ENCODE data around the gene COL18A1.
"Not testable (repeated sequence)": the region's sequence is repeated elsewhere in the genome, so short reads cannot be mapped to it uniquely, and the experiment has no call there.

The COL18A1 gene

DNA sequence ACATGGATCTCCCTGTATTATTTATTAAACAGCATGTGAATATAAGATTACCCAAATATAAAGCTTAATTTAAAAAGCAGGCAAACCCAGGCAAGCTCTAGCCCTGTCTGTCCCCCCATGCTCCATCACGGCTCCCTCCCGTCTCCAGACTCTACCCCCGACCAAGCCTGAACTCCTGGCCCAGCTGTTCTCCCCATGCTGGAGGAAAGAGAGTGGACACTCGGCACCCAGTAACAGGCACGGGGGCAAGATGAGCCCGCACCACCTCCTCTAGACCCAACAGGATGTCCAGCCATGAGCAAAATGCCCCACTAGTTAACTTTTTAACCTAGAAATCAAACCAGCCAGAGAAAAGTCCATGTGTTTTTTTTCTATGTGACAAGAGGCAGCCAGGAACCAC is 118.0 kb downstream of the COL18A1 start:
- DNase-seq = no peak

- no peak for DNase-seq
Observed at GRCh38 chr21:45523411-45524101, 118.6 kb downstream of the COL18A1 start.

DNA sequence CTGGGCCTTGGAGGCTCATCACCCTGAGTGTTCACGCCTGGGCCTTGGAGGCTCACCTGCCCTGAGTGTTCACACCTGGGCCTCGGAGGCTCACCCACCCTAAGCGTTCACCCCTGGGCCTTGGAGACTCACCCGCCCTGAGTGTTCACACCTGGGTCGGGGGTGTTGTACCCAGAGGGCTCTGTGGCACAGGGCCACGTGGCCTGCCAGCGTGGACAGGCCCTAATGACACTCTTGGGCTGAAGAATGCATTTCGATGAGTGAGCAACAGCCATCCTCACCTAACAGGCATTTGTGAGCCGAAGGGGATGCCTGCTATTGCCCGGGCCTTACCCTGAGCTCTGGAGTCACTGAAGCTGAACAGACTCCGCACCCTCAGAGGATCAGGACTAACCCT is 119.8 kb downstream of the COL18A1 start:
- no peak for DNase-seq

DNA sequence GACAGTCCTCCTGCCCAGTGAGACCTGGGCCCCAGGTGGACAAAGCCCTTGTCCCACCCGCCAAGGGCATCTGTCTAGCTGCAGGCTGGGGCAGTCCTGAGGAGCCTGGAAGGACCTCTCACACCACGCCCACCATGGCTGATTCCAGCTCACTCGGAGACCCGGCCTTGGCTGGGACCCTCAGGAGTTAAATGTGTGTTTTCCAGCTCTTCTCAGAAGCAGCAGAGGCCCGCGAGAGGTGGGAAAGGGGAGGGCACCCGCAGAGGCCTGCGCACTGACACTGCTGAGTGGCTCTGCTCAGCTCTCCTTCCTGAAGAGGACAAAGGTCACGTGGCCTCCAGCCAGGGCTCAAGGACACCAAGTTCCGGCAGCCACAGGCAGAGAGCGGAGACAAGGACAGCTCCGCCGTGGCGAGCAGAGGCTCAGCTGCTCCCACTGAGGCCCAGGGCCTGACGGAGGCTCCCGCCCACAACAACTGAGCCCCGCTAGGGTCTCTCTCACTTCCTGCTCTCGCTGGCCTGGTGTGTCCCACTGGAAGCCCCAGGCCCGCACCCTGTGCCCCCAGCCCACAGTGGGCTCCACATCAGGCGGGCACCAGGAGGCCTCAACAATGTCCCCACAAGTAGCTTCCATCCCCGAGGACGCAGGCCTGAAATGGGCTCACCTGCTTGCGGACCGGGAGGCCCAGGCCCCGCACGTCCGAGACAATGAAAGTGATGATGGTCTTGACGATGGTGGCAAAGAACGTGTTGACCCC is 120.4 kb downstream of the COL18A1 start:
- no peak for DNase-seq

GRCh38 chr21:45525910-45526306 is 120.9 kb downstream of the COL18A1 start:
- DNase-seq = no peak

- DNase-seq = not testable (repeated sequence)
Observed at GRCh38 chr21:45527151-45527999, 122.4 kb downstream of the COL18A1 start.

GRCh38 chr21:45528028-45528705 is 123.2 kb downstream of the COL18A1 start:
- DNase-seq = no peak

DNA sequence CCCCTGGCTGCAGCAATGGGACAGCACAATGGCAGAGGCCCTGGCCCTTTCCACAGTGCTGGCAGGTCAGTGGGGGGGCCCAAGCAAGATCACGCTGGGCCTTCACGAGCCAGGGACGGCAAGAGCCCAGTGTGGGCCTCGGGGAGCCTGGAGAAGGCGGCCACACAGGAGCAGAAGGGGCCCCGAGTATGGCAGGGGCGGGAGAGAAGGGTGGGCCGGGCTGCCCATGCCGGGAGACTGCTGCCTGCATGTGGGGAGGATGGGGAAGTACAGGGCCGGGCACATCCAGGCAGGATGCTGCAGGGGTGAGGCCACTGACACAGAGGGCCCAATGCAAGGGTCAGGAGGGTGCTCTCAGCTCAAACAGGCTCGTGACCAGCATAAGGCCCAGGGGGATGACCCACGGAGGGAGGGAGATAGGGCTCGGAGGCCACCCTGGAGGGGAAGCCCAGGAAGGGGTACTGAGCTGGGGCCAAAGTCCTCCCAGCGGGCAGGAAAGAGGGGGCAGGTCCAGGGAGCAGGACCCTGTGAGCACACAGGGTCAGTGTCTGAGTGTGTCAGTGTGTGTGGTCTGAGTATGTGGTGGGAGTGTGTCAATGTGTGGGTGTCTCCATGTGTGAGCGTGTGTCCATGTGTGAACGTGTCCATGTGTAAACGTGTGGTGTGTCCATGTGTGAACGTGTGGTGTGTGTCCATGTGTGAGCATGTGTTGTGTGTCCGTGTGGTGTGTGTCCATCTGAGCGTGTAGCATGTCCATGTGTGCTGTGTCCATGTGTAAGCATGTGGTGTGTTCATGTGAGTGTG is 124.2 kb downstream of the COL18A1 start:
- peak in 1 of 14 donors; percentile 36 for DNase-seq

DNA sequence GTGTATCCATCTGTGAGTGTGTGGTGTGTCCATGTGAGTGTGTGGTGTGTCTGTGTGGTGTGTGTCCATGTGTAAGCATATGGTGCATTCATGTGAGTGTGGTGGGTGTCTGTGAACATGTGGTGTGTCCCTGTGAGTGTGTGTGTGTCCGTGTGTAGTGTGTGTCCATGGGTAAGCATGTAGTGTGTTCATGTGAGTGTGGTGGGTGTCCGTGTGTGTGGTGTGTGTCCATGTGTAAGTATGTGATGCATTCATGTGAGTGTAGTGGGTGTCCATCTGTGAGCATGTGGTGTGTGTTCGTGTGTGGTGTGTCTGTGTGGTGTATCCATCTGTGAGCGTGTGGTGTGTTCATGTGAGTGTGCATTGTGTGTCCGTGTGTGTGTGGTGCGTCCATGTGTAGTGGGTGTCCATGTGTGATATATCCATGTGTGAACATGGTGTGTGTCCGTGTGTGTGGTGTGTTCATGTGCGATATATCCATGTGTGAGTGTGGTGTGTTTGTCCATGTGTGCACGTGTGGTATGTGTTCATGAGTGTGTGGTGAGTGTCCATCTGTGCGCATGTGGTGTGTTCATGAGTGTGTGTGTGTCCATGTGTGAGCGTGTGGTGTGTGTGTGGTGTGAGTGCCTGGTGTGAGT is 124.9 kb downstream of the COL18A1 start:
- DNase-seq = no peak

GRCh38 chr21:45530423-45531113 is 125.6 kb downstream of the COL18A1 start:
- no peak for DNase-seq

- not testable (repeated sequence) for DNase-seq
Observed at GRCh38 chr21:45531114-45531392, 126.1 kb downstream of the COL18A1 start.

DNA sequence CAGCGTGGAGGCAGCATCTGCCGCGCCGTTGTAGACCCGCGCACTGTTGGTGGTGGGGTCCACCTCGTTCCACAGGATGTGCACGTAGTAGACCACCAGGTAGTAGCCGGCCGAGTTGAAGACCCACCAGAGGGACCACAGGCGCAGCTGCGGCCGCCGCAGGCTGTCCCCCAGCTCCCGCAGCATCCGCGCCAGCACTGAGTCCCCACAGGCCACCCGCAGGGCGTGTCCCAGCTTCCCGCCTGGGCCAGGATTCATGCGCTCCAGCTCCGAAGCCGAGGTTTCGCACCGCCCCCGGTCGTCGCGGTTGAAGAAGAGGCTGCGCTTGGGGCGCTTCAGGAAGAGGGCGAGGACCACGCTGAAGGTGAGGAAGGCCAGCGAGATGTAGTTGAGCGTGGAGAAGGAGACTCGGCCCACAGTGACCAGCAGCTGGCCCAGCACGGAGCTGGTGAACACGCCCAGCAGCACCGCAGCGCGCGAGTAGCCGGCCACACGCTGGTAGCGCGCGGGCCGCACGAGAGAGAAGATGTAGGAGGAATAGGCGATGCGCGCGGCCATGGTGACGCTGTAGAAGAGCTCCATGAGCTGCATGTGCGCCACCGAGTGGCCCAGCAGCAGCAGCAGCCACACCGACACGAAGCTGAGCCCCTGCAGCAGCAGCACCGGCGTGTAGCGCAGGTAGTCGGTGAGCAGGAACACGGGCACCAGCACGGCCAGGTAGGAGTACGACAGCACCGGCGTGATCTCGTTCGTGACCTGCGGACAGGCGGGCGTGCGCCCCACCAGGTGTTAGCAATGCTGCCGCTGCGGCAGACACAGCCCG is 126.6 kb downstream of the COL18A1 start:
- DNase-seq = no peak

DNA sequence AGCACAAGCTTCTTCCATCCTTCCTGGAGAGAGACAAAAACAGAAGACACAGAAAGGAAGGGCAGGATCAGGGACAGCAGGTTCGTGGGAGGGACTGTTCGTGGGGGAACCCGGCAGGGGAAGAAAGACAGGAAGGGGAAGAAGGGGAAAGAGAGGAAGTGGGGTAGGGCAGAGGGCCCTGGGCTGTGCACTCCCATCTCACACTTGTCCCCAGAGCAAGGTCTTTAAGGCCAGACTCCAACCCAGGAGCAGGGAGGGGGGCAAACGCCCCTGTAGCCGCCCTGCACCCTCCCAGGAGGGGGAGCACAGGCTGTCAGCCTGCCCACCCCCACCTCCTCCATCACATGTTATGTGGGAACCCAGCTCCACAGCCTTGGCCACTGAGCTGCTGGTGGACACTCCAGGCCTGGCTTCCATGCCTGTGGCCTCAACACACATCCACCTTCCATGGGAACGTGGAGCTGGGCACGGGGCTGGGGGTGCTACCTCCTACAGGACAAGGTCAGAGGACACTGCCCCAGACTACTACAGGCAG is 127.9 kb downstream of the COL18A1 start:
- DNase-seq = no peak

DNA sequence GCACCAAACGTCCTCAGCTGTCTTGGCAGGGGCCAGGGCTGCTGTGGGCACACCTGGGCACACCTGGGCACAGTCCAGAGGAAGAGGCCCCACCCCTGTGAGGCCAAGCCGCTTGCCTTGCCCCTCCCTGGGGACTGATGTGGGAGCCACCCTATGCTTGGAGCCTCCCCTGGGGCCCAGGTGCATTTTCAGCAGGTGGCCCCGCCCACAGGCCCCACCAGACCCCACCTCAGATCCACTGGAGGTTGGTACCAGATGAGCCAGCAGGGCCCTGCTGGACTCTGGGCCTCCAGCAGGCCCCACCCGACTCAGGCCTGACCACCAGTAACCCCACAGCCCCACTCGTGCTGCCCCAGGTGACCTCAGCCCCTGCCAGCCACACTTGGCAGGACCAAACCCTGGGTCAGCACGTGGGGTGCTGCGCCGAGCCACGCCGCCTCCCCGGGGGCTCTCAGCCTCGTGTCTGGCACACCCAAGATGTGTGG is 128.4 kb downstream of the COL18A1 start:
- DNase-seq = no peak

DNA sequence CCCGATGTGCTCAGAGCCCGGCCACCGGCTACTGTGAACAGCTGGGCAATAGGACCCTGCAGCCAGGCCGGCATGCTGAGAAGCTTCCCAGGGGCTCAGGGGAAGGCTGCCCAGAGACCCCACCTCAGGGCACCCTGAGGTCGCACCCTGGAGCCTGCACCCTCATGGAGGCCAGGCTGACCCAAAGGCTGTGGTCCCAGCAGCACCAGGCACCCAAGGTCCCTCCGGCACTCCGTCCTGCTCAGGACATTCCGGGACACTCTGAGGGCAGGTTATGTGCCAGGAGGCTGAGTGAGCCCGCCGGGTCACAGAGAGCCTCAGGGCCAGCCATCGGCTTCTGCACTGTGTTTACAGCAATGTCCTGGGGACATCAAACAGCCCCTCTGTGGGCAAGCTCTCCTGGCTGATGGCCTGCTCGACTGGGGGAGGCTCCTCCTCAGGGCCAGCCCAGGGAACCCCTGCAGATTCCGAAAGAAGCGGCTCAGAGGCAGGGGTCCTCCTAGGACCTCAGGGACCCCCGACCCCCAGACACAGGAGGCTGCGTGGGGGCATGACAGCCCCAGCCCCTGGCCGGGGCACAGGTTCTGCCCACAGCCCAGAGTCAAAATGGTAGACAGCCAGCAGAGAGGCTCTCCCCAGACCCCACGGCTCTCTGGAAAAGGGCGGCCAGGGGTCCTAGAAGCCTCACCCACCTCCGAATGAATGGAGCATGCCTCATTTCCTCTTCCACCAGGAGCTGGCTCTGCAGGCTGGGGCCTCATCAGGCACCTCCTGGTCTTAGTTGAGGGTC is 129.1 kb downstream of the COL18A1 start:
- no peak for DNase-seq

- DNase-seq = peak in 8 of 14 donors; percentile 41 to 73 (median 64)
Observed at GRCh38 chr21:45534636-45535331, 129.8 kb downstream of the COL18A1 start.

- peak in 8 of 14 donors; percentile 36 to 60 (median 46) for DNase-seq
Observed at GRCh38 chr21:45535341-45536081, 130.5 kb downstream of the COL18A1 start.

Data from C1 segment of cervical spinal cord (tissue), 14 donors.